ENCODE measurements around the gene CFAP300.

CFAP300 gene

DNA sequence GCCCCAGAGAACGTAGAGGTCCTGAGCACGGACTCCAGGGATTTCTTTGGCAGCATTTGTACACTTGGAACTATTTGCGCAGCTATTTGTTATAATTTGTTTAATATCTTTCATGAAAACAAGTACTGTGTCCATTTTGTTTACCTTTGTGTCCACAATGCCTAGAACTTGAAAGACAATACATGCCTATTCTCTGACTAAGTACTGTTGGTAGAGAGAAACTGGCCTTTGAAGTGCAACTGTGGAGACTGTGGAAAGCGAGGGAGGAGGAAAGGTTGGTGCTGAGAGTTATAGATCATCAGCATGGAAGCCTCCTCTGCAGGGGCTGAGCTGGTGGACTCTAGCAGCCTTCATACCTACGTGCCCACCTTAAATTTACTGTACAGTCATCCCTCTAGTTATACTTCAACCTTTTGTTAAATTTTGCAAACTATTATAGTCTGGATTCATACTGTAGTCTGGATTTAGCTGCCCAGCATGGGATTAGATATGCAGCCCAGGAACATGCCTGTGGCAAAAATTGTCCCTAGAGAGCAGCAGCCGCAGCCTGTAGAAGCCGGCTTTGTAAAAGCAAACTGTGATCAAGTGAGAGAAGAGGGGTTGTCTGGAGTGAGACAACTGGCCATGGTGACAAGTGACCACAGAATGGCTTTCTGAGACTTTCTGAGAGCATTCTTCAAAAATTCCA lies 38.8 kb downstream of the CFAP300 start:
- in situ Hi-C loops (cut with HindIII; ENCODE audit: low sequenced_read_pairs), result no loop called here
- DNase-seq (ENCODE audit: low read depth), result no peak
- H3K4me3 ChIP-seq (ENCODE audit: low read depth, low read length), result no peak overlapping the region
- TF ChIP-seq, protein P1, sequence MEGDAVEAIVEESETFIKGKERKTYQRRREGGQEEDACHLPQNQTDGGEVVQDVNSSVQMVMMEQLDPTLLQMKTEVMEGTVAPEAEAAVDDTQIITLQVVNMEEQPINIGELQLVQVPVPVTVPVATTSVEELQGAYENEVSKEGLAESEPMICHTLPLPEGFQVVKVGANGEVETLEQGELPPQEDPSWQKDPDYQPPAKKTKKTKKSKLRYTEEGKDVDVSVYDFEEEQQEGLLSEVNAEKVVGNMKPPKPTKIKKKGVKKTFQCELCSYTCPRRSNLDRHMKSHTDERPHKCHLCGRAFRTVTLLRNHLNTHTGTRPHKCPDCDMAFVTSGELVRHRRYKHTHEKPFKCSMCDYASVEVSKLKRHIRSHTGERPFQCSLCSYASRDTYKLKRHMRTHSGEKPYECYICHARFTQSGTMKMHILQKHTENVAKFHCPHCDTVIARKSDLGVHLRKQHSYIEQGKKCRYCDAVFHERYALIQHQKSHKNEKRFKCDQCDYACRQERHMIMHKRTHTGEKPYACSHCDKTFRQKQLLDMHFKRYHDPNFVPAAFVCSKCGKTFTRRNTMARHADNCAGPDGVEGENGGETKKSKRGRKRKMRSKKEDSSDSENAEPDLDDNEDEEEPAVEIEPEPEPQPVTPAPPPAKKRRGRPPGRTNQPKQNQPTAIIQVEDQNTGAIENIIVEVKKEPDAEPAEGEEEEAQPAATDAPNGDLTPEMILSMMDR (IDR thresholded peaks at IDR 0.05; ENCODE audit: low read depth, low read length, missing control alignments), result no peak

DNA sequence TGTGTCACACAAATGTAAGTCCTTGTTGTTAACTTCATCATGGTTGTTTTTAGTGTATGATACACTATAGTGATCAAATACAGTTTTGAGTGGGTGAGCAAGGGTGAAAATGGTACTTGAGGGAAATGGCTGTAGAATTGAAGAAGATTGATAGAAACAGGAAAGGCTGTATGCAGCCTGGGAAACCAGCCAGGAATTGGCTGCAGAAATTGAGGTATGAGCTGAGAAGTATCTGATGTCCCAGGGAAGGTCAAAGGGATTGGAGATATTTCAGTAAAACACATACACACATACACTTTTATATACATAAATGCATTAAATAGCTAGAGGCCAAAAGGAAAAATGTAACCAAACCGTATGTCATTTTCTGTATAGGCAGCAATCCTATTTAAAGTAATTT lies 49.9 kb downstream of the CFAP300 start:
- no peak for DNase-seq (ENCODE audit: low read depth)
- in situ Hi-C loops (cut with HindIII; ENCODE audit: low sequenced_read_pairs), result no loop called here
- TF ChIP-seq, protein P1 (IDR thresholded peaks at IDR 0.05; ENCODE audit: low read depth, low read length, missing control alignments), result no peak

DNA sequence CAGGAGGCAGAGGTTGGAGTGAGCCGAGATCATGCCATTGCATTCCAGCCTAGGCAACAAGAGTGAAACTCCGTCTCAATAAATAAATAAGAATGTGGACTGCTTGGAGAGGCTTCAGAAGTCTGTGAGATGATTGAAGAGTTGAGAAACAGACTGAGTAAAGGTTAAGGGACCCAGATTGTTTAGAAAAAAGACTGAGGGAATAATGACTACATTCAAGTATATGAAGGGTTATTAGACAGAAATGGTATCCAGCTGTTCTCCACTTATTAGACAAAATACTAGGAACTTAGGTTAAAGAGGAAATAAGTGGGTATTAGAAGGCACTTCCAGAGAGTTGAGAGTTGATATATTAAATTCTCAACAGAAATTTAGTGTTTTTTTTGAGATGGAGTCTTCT lies 52.5 kb downstream of the CFAP300 start:
- in situ Hi-C loops (cut with HindIII; ENCODE audit: low sequenced_read_pairs), result no loop called here
- TF ChIP-seq, protein P1 (IDR thresholded peaks at IDR 0.05; ENCODE audit: low read depth, low read length, missing control alignments), result no peak
- no peak for DNase-seq (ENCODE audit: low read depth)
- no peak overlapping the region for H3K4me3 ChIP-seq (ENCODE audit: low read depth, low read length)

More for the DNA sequence above, 49.9 kb downstream of the CFAP300 start:
- no peak overlapping the region for H3K4me3 ChIP-seq (ENCODE audit: low read depth, low read length)

DNA sequence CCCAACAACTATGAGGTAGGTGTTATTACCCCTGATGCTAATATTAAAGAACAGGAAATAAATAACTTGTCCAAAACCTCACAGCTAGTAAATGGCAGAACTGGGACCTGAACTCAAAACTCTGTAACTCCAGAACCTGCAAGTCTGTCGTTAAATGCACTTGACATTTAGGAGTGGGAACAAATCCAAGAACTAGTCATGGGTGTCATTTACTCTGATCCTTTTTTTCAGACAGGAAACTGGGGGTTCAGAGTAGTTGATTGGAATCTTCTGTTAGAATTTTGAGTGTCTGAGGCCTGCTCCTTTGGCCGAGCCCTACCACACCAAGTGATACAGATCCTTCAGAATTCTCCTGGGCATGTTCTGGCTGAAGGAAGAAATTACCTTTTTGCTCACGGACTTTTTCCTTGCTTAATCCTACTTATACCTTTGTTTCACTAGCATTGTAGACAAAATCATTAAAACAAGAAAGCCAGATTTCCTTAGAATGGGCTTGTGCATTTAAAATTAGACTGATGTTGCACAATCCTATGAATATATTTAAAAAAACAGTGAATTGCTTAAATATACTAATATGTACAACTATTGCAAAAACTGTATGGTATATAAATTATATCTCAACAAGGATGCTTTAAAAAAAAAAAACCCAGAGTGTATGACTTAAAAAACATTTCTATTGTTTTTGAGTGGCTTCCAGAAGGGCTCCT lies 61.6 kb downstream of the CFAP300 start:
- H3K4me3 ChIP-seq (ENCODE audit: low read depth, low read length), result peak overlapping the region; percentile 93
- in situ Hi-C loops (cut with HindIII; ENCODE audit: low sequenced_read_pairs), result no loop called here
- TF ChIP-seq, protein P1 (IDR thresholded peaks at IDR 0.05; ENCODE audit: low read depth, low read length, missing control alignments), result no peak
- DNase-seq (ENCODE audit: low read depth), result no peak

DNA sequence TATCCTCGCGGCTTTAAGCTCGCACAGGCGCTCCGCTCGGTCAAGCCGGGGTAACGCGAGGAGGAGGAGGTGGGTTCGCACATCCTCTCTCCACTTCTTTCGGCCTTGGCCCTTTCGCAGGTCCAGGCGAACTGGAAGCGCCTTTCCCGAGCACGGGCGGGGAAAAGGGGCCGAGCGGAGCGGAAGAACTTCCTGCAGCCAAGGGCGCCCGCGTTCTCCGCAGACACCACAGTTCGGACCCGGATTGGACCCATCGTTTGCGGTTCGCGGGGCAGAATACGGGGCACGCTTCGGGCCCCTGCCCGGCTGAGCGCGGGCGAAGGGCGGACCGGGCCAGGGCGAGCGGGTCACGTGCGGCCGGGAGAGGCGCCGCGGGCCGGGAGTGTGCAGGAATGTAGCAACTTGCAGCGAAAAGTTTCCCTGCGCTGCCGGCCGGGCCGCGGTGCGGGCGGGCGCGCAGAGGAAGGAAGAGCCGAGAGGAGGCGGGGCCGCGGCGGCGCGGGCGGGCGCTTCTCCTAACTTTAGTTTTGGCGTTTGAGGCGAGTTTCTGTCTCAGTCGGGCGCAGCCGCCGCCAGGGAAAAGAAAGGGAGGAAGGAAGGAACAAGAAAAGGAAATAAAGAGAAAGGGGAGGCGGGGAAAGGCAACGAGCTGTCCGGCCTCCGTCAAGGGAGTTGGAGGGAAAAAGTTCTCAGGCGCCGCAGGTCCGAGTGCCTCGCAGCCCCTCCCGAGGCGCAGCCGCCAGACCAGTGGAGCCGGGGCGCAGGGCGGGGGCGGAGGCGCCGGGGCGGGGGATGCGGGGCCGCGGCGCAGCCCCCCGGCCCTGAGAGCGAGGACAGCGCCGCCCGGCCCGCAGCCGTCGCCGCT lies 62.9 kb downstream of the CFAP300 start, which contains the start of gene YAP1:
YAP1 (plus strand) TSS at position 552 of the 865 bp plus-strand sequence. CDS start 402 bp downstream, outside the sequence.
- in situ Hi-C loops (cut with HindIII; ENCODE audit: low sequenced_read_pairs), result no loop called here
- TF ChIP-seq, protein P1 (IDR thresholded peaks at IDR 0.05; ENCODE audit: low read depth, low read length, missing control alignments), result no peak
- peak; percentile 77 for DNase-seq (ENCODE audit: low read depth)
- H3K4me3 ChIP-seq (ENCODE audit: low read depth, low read length), result peak within 1 kb of the TSS; percentile 93

DNA sequence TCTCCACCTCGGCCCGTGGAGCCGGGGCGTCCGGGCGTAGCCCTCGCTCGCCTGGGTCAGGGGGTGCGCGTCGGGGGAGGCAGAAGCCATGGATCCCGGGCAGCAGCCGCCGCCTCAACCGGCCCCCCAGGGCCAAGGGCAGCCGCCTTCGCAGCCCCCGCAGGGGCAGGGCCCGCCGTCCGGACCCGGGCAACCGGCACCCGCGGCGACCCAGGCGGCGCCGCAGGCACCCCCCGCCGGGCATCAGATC lies 63.4 kb downstream of the CFAP300 start:
- no peak for DNase-seq (ENCODE audit: low read depth)
- in situ Hi-C loops (cut with HindIII; ENCODE audit: low sequenced_read_pairs), result no loop called here
- H3K4me3 ChIP-seq (ENCODE audit: low read depth, low read length), result peak overlapping the region; percentile 93
- TF ChIP-seq, protein P1 (IDR thresholded peaks at IDR 0.05; ENCODE audit: low read depth, low read length, missing control alignments), result no peak

All from astrocyte of the cerebellum (primary cell).